ENCODE results near the gene AMZ2.

GRCh38 chr17:68301438-68301959 lies 53.7 kb downstream of the AMZ2 start:
- TF ChIP-seq CTCF (IDR thresholded peaks at IDR 0.05) (no peak), POLR2A (IDR thresholded peaks at IDR 0.05) (no peak)

Data from testis (tissue), 2 donors.